ENCODE data around the gene CRTC3.

Gene CRTC3

DNA sequence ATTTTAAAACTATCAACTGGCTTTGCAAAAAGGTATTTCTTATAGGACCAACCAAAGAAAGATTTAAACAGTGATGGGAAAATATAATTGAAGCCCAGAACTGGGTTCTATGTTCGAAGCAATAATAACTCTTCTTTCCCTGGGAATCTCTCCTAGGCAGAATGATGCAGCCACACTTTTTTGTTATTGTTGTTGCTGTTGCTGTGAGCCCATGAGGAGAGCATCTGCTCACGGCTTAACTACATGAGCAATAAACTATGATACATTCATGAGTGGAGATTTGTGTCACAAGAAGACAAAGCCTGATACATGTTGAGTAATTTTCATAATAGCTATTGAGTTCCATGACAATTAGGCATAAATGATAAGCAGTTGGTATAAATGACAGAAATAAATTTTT lies 80.5 kb downstream of the CRTC3 start:
- ChIA-PET POLR2A (no interaction called here), CTCF (interaction anchor here (1.0 to 1.2 kb wide), 4 partner anchors 10 to 290 kb away, joined by 3 to 6 read pairs (median 3); no protein-coding TSS in a partner anchor)
- TF ChIP-seq CTCF (IDR thresholded peaks at IDR 0.05; ENCODE audit: insufficient read depth, low read length, missing control alignments) = no peak
- peak; percentile 24 for DNase-seq (ENCODE audit: low read depth, low spot score)
- no peak overlapping the region for H3K4me3 ChIP-seq (ENCODE audit: low read depth, low read length)

DNA sequence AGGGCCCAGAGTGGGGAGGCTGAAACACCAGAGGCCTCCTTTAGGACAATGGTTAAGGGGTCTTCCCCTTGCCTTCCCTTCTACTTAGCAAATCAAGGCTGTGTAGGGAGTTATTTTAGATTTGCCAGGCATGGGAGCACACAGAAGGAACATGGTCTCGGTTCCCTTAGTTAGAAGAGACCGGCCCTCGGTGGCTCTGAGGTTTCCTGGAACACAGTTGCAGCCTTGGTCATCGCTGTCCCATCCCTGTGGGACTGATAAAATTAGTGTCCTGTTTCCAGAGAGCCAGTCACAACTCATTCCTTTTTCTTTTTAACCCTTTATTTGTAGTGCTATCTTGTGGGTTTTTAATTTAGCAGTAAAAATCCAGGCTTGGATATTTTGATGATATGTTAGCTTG lies 81.4 kb downstream of the CRTC3 start:
- no peak for DNase-seq (ENCODE audit: low read depth, low spot score)
- ChIA-PET POLR2A (no interaction called here), CTCF (interaction anchor here (1.0 kb wide), 1 partner anchor 11 kb away, joined by 3 read pairs; no protein-coding TSS in a partner anchor)
- H3K4me3 ChIP-seq (ENCODE audit: low read depth, low read length) = no peak overlapping the region
- no peak for TF ChIP-seq CTCF (IDR thresholded peaks at IDR 0.05; ENCODE audit: insufficient read depth, low read length, missing control alignments)

DNA sequence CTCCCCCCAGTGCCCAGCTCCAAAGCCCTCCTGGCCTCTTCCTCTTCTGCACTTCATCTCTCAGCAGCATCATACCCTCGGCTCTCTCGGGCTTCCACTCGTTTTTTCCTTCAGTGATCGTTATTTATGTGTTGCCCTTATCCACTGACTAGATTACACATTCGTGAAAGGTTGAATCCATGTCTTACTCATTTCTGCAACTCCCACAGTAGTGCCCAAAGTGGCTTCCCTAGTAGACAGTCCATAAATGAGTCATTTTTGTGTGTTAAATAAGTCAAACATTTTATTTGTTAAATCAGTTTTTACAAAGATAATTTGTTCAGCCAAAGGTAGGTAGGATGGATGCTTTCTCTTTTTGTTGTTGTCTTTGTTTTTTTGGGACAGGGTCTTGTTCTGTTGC lies 87.4 kb downstream of the CRTC3 start:
- ChIA-PET CTCF (no interaction called here), POLR2A (no interaction called here)
- no peak for DNase-seq (ENCODE audit: low read depth, low spot score)
- no peak for TF ChIP-seq CTCF (IDR thresholded peaks at IDR 0.05; ENCODE audit: insufficient read depth, low read length, missing control alignments)
- H3K4me3 ChIP-seq (ENCODE audit: low read depth, low read length) = no peak overlapping the region

GRCh38 chr15:90617668-90618097 lies 88.0 kb downstream of the CRTC3 start:
- CTCF ChIA-PET = interaction anchor here (0.7 to 1.1 kb wide), 2 partner anchors 30 to 77 kb away, joined by 3 to 4 read pairs; no protein-coding TSS in a partner anchor
- TF ChIP-seq CTCF (IDR thresholded peaks at IDR 0.05; ENCODE audit: insufficient read depth, low read length, missing control alignments) = no peak
- POLR2A ChIA-PET = no interaction called here
- DNase-seq (ENCODE audit: low read depth, low spot score) = no peak
- no peak overlapping the region for H3K4me3 ChIP-seq (ENCODE audit: low read depth, low read length)

DNA sequence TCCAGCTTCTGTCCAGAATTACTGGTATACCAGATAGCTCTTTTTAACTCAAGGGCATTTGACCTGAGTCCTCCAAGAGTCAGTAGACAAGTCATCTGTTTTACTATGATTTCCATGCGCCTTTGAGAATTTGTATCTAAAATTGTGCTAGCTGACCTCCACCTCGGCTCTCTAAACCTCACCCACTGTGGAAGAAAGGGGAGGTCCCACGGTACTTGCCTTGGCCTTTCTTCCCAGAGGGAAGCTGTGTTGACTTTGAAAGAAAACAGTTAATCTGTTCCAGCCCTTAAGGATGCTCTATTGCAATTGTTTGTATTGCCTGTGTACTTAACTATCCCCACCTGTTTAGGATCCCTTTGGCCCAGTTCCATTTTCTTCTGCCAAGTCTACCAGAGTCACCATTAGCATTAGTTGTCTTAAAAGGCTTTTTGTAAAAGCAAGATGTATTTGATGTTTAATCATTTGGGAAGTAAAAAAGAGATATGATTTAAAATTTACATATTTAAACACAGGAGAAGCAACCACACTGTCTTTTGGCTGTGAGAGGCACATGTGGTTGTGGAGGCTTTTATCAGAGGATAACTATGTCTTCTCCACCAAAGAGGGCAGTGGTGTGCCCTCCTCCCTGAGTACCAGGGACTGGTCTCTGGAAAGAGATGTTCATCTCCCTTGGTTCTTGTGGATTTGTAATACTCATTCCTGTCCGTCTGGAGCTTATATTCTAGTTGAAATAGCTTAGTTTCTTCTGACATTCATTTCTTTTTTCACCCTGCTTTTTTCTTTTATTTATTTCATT lies 88.8 kb downstream of the CRTC3 start:
- DNase-seq (ENCODE audit: low read depth, low spot score) = no peak
- POLR2A ChIA-PET = no interaction called here

More for the DNA sequence above, 88.8 kb downstream of the CRTC3 start:
- no peak for TF ChIP-seq CTCF (IDR thresholded peaks at IDR 0.05; ENCODE audit: insufficient read depth, low read length, missing control alignments)
- CTCF ChIA-PET = interaction anchor here (0.7 to 1.4 kb wide), 5 partner anchors 10 to 268 kb away, joined by 3 to 5 read pairs (median 3); no protein-coding TSS in a partner anchor
- no peak overlapping the region for H3K4me3 ChIP-seq (ENCODE audit: low read depth, low read length)
